Activated CD8-positive, alpha-beta T cell treated with anti-CD3 and anti-CD28 coated beads for 36 hours (primary cell): ENCODE data around the gene SLAMF7. TPM values are rescaled to one million over a fixed set of nuclear protein-coding genes. Genes with fewer than 3 reads are reported as not detected.

ENCODE experiments used
- ATAC-seq: fragments of 200-7000 bp; cut with Tn5 transposase; one replicate; pipeline ENCODE4 v1.10.0; 2021; ENCODE audit warnings: mild to moderate bottlenecking, moderate library complexity
- CTCF ChIA-PET: fragments of 350-600 bp; sonication (Branson Sonifier 250); formaldehyde crosslinking; loops from one replicate; lab custom pipeline; 2021; ENCODE audit warnings: antibody characterized with exemption; lab: Charles Lee
- POLR2A ChIA-PET: fragments of 350-600 bp; sonication (Branson Sonifier 250); formaldehyde crosslinking; loops from one replicate; lab custom pipeline; 2021; ENCODE audit warnings: antibody characterized with exemption; lab: Charles Lee
- DNase-seq: peaks from one replicate; pipeline ENCODE4 v3.0.0-alpha.2; 2020
- H3K27ac Mint-ChIP-seq: one replicate; pipeline ENCODE4 v1.8.0; 2021; ENCODE audit warnings: mild to moderate bottlenecking, mixed read lengths
- H3K27me3 Mint-ChIP-seq: one replicate; pipeline ENCODE4 v1.8.0; 2021; ENCODE audit warnings: mixed read lengths
- H3K36me3 Mint-ChIP-seq: one replicate; pipeline ENCODE4 v1.8.0; 2021; ENCODE audit warnings: low read depth, mixed read lengths
- H3K4me1 Mint-ChIP-seq: one replicate; pipeline ENCODE4 v1.8.0; 2021; ENCODE audit warnings: low read depth, mixed read lengths
- H3K4me3 Mint-ChIP-seq: one replicate; pipeline ENCODE4 v1.8.0; 2021; ENCODE audit warnings: mild to moderate bottlenecking, moderate library complexity, mixed read lengths
- H3K9me3 Mint-ChIP-seq: one replicate; pipeline ENCODE4 v1.8.0; 2021; ENCODE audit warnings: mixed read lengths
- intact Hi-C: fragments of 100-400 bp; cut with micrococcal nuclease; formaldehyde crosslinking; loops from one replicate; pipeline ENCODE4 v1.10.0; 2022
- total RNA-seq, 2 experiments: library from RNA; stranded (reverse); gene quantifications; one replicate each; pipeline ENCODE4 v1.2.3, GENCODE V29; 2021
- TF ChIP-seq, protein P1 (sequence below): fragments of 200-600 bp; IDR thresholded peaks from one replicate; pipeline ENCODE4 v1.8.0; 2022; ENCODE audit warnings: antibody characterized with exemption, mild to moderate bottlenecking

SLAMF7 gene
- total RNA-seq, 2 experiments from 2014 or later, result 90.0 to 93.5 TPM

DNA sequence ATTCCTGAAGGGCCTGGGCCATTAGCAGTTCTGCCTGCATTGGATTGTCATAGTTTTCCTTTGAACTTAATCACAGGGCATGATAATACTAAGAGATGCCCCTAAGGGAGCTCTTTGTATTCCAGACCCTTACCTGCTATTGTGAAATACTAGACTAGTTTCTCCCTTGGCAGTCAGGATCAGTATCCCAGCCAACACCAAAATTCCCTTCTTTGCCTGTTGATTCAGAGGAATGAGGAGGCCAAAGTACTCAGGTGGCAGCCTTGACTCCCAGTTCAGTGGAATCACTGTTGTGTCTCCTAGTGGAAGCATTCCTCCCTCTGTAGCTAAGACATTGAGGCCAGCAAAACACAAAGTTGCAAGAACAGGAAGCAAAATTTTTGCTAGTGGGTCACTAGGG is 20.7 kb downstream of the SLAMF7 start:
- Mint-ChIP-seq H3K4me1 (peaks cover 58% of the 10 kb centered on the region), H3K27ac (no peak overlapping the region), H3K9me3 (peaks cover 13% of the 10 kb centered on the region), H3K27me3 (no peaks in the 10 kb centered on the region), H3K36me3 (peaks cover 18% of the 10 kb centered on the region), H3K4me3 (no peak overlapping the region)
- ATAC-seq (no peak), DNase-seq (no peak)
- intact Hi-C loops, result no loop called here
- TF ChIP-seq, protein P1, sequence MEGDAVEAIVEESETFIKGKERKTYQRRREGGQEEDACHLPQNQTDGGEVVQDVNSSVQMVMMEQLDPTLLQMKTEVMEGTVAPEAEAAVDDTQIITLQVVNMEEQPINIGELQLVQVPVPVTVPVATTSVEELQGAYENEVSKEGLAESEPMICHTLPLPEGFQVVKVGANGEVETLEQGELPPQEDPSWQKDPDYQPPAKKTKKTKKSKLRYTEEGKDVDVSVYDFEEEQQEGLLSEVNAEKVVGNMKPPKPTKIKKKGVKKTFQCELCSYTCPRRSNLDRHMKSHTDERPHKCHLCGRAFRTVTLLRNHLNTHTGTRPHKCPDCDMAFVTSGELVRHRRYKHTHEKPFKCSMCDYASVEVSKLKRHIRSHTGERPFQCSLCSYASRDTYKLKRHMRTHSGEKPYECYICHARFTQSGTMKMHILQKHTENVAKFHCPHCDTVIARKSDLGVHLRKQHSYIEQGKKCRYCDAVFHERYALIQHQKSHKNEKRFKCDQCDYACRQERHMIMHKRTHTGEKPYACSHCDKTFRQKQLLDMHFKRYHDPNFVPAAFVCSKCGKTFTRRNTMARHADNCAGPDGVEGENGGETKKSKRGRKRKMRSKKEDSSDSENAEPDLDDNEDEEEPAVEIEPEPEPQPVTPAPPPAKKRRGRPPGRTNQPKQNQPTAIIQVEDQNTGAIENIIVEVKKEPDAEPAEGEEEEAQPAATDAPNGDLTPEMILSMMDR, result no peak
- POLR2A ChIA-PET, result interaction anchor here (1.4 kb wide), 1 partner anchor 39 kb away, joined by 3 read pairs; no protein-coding TSS in a partner anchor
- CTCF ChIA-PET, result interaction anchor here (1.6 to 2.2 kb wide), 2 partner anchors 8 to 21 kb away, joined by 4 to 11 read pairs; no protein-coding TSS in a partner anchor

GRCh38 chr1:160761046-160761445 is 22.0 kb downstream of the SLAMF7 start:
- TF ChIP-seq, protein P1, result no peak
- H3K9me3 Mint-ChIP-seq, result peaks cover 13% of the 10 kb centered on the region
- CTCF ChIA-PET, result interaction anchor here (1.0 to 1.6 kb wide), 4 partner anchors 9 to 34 kb away, joined by 3 to 5 read pairs (median 4); no protein-coding TSS in a partner anchor
- H3K27me3 Mint-ChIP-seq, result no peaks in the 10 kb centered on the region
- DNase-seq (no peak), ATAC-seq (no peak)
- peaks cover 50% of the 10 kb centered on the region for H3K4me1 Mint-ChIP-seq
- peaks cover 14% of the 10 kb centered on the region for H3K36me3 Mint-ChIP-seq
- H3K27ac Mint-ChIP-seq, result no peak overlapping the region
- POLR2A ChIA-PET, result interaction anchor here (1.2 kb wide), 1 partner anchor 16 kb away, joined by 4 read pairs; no protein-coding TSS in a partner anchor
- no peak overlapping the region for H3K4me3 Mint-ChIP-seq
- intact Hi-C loops, result no loop called here

- POLR2A ChIA-PET, result interaction anchor here (1.0 to 1.2 kb wide), 3 partner anchors 10 to 236 kb away, joined by 3 to 4 read pairs (median 3); no protein-coding TSS in a partner anchor
These were observed 22.8 kb downstream of the SLAMF7 start for GRCh38 chr1:160761886-160762285.

DNA sequence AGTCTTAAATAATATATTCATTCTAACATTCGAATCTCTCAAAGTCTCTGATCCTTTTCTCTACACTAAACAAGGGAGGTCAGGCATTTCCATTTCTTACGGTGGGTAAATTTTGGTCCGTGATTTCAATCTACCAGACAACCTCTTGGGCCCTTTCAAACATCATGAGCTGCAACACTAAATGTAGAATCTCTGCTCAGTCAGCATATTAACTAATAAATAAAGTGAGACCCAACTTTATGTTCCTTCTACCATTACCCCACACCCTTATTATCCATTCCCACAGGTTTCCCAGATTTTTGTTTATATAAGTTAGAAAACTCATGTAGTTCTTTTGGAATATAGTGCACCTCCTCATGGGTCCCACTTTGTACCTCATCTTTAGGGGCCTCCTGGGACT is 24.9 kb downstream of the SLAMF7 start:
- Mint-ChIP-seq H3K4me3 (no peak overlapping the region), H3K36me3 (peaks cover 7% of the 10 kb centered on the region), H3K4me1 (peaks cover 44% of the 10 kb centered on the region), H3K9me3 (peaks cover 7% of the 10 kb centered on the region), H3K27ac (no peak overlapping the region), H3K27me3 (no peaks in the 10 kb centered on the region)
- ChIA-PET CTCF (interaction anchor here (0.8 to 7.9 kb wide), 5 partner anchors 9 to 82 kb away, joined by 3 to 217 read pairs (median 6); partner anchors contain the start of gene SLAMF7), POLR2A (interaction anchor here (1.1 kb wide), 1 partner anchor 8 kb away, joined by 5 read pairs; no protein-coding TSS in a partner anchor)
- ATAC-seq, result no peak
- intact Hi-C loops, result no loop called here
- DNase-seq, result no peak
- TF ChIP-seq, protein P1, result no peak

More at GRCh38 chr1:160761886-160762285, 22.8 kb downstream of the SLAMF7 start:
- TF ChIP-seq, protein P1, result no peak
- Mint-ChIP-seq H3K4me3 (no peak overlapping the region), H3K36me3 (peaks cover 11% of the 10 kb centered on the region), H3K4me1 (peaks cover 48% of the 10 kb centered on the region), H3K27ac (no peak overlapping the region), H3K9me3 (peaks cover 10% of the 10 kb centered on the region), H3K27me3 (no peaks in the 10 kb centered on the region)
- CTCF ChIA-PET, result interaction anchor here (1.0 to 1.5 kb wide), 7 partner anchors 10 to 87 kb away, joined by 3 to 5 read pairs (median 4); no protein-coding TSS in a partner anchor
- no peak for ATAC-seq
- intact Hi-C loops, result no loop called here
- no peak for DNase-seq
